Astrocyte of the spinal cord (primary cell): ENCODE results near the gene SYT3.
"Not testable (repeated sequence)": the region's sequence is repeated elsewhere in the genome, so short reads cannot be mapped to it uniquely, and the experiment has no call there.

Source experiments
- DNase-seq: peaks from one replicate; pipeline ENCODE4 v3.0.0; 2011; ENCODE audit warnings: low read depth, low spot score
- H3K4me3 ChIP-seq: 2 replicates; pipeline ENCODE4 v1.5.1; 2011; ENCODE audit warnings: low read depth, mild to moderate bottlenecking, low read length, moderate library complexity
- in situ Hi-C: cut with HindIII; loops from 2 replicates; pipeline ENCODE4 v1.10.0; 2017; ENCODE audit warnings: low sequenced_read_pairs
- TF ChIP-seq, protein P1 (sequence below): IDR thresholded peaks from 2 replicates; pipeline ENCODE4 v1.5.1; 2012; ENCODE audit warnings: low read depth, mild to moderate bottlenecking, low read length, inconsistent platforms

SYT3 gene

DNA sequence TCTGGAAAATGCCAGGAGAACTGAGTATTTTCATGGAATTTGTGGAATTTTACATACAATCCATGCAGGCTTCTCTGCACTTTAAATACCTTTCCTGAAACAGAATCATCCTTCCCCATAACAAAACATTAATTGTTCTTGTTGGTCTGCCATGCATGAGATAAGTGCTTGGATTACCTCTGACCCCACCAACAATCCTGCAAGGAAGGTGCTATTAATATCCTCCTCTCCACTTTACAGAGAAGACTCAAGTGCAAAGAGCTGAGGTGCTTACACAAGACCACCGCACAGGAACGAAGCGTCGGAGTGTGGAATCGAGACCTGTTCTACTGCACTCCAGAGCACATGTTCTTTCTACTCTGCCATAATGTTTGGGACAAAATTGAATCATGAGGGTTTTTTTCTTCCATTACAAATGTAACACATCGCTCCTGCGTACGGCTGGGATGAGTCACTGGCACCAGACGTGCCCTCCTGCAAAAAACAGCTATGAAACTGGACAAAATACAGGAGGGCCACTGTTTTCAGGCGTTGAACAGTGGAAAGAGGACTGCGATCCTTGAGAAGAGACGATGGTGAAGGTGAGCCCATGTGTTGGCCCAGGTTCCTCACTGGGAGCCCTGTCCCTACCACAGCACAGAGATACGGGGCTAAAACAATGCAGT, 58.6 kb downstream of the SYT3 start:
- no peak for DNase-seq
- in situ Hi-C loops: no loop called here
- H3K4me3 ChIP-seq: no peak overlapping the region
- TF ChIP-seq, protein P1, sequence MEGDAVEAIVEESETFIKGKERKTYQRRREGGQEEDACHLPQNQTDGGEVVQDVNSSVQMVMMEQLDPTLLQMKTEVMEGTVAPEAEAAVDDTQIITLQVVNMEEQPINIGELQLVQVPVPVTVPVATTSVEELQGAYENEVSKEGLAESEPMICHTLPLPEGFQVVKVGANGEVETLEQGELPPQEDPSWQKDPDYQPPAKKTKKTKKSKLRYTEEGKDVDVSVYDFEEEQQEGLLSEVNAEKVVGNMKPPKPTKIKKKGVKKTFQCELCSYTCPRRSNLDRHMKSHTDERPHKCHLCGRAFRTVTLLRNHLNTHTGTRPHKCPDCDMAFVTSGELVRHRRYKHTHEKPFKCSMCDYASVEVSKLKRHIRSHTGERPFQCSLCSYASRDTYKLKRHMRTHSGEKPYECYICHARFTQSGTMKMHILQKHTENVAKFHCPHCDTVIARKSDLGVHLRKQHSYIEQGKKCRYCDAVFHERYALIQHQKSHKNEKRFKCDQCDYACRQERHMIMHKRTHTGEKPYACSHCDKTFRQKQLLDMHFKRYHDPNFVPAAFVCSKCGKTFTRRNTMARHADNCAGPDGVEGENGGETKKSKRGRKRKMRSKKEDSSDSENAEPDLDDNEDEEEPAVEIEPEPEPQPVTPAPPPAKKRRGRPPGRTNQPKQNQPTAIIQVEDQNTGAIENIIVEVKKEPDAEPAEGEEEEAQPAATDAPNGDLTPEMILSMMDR: no peak

DNA sequence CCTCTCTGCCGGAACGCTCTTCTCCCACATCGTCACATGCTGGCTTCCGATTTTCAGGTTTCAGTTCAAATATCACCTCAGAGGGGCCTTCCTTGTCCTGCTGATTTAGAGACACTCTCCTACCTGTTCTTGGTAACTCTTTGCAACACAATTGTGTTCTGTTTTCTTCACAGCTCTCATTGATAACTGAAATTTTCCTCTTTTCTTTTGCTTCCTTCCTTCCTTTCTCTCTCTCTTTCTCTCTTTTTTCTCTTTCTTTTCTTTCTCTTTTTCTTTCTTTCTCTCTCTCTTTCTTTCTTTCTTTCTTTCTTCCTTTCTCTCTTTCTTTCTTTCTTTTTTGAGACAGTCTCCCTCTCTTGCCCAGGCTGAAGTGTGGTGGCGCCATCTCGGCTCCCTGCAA, 59.4 kb downstream of the SYT3 start:
- no peak overlapping the region for H3K4me3 ChIP-seq
- in situ Hi-C loops: no loop called here
- TF ChIP-seq, protein P1: no peak
- no peak for DNase-seq

- H3K4me3 ChIP-seq, in situ Hi-C loops, DNase-seq: not testable (repeated sequence)
These were observed 62.9 kb downstream of the SYT3 start for GRCh38 chr19:50576769-50577168.

DNA sequence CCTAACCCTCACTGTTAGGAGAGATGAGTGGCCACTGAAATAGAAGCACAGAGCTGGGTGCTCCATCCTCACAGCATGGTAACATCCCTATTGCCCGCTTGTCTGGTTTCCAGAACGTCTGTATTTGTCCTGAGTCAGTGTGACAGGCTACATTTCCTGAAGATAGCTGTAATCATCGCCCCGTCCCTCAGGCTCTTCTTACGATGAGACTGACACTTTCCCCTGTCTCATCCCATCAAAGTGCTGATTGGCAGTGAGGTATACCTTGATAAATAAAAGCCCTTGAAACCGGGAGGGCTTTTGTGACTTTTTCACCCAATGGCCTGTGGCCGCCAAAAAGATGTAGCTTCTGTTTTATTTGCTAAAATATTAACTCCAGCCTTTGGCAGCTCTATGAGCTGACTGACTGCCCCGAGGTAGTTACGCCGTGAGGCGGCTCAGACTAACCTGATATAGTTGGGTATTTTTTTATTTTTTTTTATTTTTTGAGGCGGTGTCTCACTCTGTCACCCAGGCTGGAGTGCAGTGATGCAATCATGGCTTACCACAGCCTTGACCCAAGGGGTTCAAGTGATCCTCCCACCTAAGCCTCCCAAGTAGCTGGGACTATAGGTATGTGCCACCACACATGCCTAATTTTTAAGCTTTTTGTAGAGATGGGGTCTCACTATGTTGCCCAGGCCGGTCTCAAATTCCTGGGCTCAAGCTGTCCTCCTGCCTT, 65.8 kb downstream of the SYT3 start:
- in situ Hi-C loops: no loop called here
- H3K4me3 ChIP-seq: no peak overlapping the region
- no peak for DNase-seq
- TF ChIP-seq, protein P1: no peak
